GM21576 (cell line): ENCODE results near the gene DGKA.

Experiments
- ATAC-seq: cut with Tn5 transposase; IDR thresholded peaks from one replicate; pipeline ENCODE4 v1.9.1; 2021; ENCODE audit warnings: mild to moderate bottlenecking, moderate library complexity; ENCODE audit not compliant: unreplicated experiment

DGKA gene

DNA sequence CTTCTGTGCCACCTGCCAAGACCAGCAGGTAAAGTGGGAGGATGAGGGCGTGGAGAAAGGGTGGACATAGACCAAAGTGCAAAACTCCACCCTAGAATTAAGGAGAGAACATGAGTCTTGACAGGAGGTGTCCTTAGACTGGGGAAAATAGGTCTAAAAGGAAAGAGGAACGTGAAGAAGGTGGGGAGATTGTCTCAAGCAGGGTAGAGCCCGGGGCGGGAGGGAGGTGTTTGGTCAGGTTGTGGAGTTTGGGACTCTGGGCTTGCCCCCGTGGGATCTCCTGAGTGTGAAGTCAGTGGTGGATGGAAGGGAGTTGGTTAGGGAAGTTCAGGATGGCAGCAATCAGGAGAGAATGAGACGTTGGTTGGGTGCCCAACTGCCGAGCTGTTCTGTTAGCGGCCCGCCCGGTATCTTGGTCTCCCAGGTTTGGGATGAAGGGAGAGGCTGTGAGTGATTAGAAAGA lies 386 bp downstream of the DGKA start:
- no peak for ATAC-seq

DNA sequence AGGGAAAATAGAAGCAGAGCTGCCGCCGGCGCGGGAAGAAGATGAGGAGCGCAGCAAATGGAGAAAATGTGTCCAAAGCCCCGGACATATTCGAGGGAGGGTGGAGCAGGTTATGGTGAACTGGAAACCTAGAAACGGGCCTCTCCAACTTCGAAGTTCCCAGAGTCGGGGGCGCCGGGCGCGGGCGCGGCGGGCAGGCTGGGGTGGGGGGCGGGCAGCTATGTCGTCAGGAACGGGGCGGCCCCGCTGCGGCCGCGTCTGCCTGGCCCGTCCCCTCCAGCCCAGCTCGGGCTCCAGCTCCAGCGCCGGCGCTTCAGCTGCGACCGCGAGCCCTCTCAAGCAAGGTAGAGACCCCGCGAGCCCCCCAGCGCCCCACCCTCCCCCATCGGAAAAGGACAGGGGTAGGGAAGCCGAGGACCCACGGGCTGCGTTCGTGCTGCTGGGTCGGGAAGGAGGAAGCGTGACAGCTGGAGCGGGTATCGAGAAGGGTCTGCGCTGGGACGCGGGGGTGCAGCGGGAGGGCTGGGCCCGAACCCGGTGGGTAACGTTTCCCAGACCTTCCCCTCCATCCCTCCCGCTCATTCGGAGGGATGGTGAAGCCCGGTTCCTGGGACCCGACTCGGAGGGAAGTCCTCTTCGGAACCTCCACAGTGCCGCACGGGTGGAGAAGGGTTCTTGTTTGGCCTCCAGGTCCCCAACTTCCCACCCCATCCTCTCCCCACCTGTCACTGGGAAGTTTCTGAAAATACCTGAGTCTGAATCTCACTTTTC lies 1.0 kb downstream of the DGKA start:
- ATAC-seq, result no peak

DNA sequence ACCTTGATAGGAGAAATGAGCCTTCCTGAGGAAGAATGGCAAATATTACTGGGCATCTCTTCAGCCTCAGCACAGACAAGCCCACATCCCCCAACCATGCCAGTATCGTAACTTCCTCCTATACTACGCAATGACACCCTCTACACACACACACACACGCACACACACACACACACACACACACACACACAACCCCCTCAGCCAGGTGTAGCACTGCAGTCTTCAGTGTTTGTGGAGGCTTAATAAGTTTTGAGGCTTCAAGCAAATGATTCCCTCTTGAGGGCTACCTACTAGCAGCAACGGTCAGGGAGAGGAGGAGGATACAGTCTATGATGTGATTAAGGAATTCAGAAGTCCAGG lies 1.6 kb downstream of the DGKA start:
- ATAC-seq, result no peak

DNA sequence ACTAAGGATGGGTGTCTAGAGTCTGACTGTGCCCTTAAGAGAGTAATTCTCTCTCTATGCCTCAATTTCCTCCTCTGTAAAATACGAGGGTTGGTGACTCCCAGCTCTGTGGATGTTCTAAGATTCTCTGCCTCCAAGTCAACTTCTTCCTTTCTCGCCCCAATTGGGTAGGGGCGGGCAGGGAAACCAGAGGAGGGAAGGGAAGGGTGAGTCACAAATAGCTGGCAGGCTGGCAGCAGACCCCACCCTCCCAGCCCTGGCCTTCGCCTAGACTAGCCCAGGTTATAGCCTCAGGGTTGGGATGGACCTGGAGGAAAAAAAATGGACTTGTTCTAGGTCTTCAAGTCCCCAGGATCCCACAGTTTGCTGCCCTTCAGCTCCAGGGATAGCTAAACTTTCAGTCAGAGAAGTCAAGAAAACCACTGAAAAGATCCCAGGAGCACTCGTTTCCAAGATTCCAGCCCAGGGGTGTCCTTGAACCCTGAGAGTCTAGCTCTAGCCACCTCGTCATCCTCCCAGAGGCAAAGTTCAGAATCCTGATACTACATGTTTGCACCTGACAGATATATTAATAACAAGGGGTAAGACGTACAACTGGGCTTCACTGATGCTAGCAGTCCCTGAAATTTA lies 2.3 kb downstream of the DGKA start:
- ATAC-seq, result no peak

DNA sequence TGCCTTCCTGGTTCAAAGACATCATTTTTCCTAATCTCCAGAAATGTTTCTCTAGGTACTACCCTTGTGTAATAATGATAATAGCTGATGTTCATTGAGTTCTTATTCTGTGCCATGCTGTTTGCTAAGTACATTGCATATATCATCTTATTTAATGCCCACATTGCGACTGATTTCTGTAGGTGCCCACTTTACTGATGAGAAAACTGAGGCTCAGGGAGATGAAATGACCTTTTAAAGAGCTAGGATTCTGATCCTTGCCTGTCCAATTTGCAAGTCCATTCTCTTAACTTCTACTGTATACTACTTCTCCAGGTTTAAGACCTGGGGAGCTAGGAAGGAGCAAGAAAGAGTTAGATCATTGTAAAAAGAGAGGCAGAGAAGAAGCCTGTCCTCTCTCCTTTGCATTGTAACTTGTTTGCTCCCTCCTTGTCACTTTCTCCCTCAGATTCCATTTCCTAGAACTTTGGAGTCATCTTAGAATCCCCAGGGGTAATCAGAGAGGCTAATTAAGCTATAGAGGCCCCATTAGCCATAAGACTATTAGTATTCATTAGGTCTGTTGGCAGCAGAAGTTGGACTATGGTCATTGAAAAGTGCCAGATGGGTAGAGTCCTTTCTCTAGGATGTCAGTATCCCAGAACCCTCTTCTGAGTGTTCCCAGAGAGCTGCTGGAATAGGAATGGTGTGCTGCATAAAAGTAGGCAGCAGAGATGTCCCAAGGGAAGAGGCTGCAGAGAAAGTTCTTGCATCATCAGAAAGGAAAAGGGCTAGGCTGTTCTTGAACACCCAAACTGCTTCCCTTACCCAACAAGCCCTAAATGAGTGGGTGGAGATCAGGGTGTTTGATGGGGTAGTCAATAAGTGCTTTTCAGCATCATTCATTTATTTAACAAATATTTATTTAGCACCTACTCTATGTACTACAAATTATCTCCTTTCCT lies 3.1 kb downstream of the DGKA start:
- ATAC-seq, result no peak

DNA sequence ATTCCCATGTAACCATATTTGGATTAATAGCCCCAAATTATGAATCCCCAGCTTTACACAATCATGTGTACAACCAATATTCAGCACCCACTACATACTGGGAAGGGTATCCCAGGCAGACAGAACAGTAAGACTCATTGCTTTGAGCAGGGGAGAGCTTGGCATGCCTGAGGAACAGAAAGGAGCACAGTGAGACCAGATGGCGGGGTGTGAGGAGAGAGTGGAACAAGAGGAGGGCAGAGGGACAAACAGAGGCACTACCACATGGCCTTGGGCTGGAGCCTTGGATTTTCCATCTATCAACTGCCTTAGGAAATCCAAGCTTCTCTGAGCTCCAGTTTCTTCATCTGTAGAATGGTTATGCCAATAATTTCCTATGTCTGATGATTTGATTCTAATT lies 3.8 kb downstream of the DGKA start:
- ATAC-seq, result no peak

DNA sequence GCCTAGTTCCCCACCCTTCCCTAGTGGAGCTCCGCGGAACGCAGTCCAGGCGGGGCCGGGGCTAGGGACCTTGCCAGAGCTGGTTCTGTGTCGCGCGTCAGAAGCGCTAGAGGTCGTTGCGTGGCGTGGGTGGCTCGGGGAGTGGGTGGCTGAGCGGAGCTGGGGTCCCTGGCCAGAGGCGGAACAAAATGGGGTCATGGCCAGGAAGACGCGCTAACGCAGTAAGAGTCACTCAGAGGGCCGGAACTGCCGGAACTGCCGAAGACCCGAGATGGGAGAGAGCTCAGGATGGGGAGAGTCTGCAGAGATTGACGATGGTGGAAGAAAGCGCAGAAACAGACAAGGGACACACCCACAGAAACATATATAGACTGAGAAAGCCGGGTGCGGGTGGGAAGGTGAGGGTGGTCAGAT lies 4.8 kb downstream of the DGKA start:
- no peak for ATAC-seq

DNA sequence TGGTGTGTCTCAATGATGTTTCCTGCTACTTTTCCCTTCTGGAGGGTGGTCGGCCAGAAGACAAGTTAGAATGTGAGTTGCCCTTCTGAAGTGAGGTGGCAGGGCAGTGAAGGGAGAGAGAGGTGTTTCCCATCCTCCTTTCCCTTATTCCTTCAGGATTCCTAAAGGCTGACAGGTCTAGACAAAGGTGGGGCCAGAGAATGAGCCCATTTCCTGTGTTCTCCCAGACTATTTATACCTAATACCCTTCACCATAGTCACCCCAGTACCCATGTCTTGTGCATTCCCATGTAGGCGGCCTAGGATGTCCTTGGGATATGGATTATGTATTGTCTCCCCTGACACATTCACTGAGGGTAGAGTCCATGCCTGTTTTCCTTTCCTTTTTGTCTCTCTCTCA lies 7.0 kb downstream of the DGKA start:
- no peak for ATAC-seq

DNA sequence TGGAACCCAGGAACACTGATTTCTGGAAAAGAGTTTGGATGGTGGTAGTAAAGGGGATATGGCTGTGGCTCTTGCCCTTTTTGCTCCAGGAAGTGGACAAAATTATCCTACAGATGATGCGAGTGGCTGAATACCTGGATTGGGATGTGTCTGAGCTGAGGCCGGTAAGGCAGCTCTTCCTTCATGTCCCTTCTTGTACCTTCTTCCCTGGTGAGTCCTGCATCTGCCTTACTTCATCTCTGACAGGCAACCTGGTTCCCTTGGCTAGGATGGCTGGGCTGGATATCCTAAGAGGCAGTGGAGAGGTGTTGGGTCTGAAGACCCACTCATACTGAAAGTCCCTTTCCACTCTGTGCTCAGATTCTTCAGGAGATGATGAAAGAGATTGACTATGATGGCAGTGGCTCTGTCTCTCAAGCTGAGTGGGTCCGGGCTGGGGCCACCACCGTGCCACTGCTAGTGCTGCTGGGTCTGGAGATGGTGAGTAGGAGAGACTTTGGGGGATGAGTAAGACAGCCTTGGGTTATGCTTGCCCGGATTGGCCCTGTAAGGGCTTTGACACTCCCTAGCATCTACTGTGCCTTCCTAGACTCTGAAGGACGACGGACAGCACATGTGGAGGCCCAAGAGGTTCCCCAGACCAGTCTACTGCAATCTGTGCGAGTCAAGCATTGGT lies 8.0 kb downstream of the DGKA start:
- ATAC-seq, result no peak

DNA sequence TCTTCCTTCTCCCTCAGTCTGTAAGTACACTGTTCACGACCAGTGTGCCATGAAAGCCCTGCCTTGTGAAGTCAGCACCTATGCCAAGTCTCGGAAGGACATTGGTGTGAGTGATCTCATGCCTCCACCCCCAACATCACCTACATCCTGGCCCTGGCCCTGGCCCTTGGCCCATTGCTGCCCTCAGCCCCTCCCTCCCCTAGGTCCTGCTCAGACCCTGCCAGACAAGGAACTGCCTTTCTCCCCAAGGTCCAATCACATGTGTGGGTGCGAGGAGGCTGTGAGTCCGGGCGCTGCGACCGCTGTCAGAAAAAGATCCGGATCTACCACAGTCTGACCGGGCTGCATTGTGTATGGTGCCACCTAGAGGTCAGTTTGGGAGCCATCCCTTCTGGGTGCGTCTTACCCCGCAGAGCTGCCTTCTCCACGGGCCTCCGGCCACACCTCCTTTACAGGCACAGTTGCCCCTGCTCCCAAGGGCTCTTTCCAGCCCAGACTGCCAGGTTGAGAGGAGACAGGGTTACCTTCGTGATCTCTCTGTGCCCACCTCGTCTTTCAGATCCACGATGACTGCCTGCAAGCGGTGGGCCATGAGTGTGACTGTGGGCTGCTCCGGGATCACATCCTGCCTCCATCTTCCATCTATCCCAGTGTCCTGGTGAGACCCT lies 9.2 kb downstream of the DGKA start:
- ATAC-seq, result peak; percentile 96

DNA sequence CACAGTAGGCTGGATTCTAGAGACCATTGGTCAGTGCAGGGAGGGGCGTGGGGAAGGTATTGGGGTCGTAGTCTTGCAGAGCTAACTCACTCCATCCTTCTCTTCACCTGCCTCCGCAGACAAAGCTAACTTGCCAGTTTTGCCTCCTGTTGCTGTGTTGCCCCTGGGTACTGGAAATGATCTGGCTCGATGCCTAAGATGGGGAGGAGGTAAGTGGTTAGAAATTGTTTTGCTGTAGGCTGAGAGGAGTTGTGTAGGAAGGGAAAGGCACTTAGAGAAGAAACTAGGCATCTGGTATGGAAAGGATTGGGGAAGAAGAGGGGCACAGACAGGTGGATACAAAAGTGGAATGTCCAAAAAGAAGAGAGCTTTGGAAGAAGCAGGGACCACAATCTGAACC lies 11.1 kb downstream of the DGKA start:
- no peak for ATAC-seq

DNA sequence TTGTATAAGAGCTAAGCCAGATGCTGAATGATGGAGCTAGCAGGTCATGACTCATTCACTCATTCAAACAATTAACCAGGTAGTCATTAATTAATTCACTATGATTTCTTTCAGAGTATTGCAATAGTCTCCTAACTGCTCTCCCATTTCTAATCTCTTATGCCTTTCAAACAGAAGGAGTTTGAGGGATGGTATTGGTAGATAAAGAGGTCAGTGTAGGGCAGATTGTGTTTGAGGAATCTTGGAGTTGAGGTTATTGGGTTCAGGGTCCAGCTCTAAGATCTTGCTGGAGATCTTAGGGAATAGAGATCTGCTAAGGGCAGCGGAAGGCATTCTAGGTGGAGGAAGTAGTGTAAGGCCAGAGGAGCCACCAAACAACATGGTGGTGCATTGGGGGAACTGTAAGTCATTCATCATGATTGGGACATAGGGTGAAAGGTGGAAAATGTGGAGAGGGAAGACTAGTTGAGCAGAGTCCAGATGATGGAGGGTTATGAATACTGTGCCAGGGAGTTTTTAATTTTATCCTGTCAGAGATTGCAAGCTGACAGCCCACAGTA lies 11.7 kb downstream of the DGKA start:
- no peak for ATAC-seq

DNA sequence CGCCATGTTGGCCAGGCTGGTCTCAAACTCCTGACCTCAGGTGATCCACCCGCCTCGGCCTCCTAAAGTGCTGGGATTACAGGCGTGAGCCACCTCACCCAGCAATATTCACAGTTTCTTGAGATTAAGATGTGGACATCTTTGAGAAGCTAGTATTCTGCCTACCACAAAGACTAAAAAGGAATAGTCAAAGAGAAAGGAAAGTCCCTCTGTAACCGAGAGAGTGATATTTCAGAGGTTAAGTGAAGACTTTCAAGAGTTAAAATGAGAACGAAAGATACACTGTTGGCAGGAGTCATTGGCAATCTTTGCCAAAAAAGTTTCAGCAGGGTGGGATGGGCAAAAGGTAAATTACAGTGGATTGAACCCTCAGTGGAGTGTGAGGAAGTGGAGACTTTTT lies 15.6 kb downstream of the DGKA start:
- no peak for ATAC-seq

DNA sequence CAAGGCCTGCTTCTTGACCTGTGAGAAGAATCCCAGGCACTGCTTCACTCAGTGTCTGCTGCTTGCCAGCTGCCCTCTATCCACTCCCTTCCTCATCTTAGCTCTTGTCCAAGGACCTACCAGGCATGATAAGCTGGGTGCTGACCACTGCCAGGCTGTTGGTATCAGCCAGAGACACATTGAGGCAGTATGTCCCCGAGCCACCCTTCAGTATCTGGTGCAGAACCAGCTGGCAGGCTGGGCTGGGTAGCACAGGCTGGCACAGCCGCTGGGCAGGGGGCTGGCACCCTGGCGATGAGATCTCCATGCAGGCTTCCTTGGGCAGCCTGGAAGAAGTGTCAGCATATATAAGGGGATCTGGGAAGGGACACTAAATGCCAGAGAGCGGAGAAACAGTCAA lies 24.4 kb downstream of the DGKA start:
- ATAC-seq, result no peak

DNA sequence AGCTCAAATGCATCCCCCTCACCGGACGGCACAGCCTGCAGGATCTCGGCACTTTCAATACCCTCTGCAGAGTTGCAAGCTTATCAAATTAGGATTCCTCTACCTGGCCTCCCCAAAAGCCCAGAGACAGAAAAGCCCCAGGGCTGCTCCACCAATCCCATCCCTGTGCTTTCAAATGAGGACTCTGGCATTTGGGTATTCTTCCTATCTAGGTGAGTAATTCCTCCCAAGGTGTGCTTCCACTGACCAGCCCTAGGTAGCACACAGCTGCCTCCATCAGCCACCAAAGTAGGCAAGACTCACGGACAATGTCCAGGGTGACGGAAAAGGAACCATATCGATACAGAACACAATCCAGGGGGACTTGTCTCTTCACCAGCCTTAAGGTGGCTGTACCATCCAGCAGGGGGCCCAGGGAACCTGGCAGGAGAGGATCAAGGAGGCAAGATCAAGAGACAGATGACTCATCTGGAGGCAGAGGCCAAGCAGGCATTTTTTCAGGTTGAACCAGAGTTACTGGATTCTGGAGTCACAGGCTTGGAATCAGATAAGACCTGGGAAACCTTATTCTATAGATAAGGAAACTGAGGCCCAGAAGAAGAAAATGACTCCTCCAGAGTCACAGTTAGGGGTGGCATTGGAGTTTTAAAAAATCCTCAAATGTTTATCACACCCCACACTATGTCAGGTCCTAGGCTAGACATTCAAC lies 25.0 kb downstream of the DGKA start:
- ATAC-seq, result no peak

DNA sequence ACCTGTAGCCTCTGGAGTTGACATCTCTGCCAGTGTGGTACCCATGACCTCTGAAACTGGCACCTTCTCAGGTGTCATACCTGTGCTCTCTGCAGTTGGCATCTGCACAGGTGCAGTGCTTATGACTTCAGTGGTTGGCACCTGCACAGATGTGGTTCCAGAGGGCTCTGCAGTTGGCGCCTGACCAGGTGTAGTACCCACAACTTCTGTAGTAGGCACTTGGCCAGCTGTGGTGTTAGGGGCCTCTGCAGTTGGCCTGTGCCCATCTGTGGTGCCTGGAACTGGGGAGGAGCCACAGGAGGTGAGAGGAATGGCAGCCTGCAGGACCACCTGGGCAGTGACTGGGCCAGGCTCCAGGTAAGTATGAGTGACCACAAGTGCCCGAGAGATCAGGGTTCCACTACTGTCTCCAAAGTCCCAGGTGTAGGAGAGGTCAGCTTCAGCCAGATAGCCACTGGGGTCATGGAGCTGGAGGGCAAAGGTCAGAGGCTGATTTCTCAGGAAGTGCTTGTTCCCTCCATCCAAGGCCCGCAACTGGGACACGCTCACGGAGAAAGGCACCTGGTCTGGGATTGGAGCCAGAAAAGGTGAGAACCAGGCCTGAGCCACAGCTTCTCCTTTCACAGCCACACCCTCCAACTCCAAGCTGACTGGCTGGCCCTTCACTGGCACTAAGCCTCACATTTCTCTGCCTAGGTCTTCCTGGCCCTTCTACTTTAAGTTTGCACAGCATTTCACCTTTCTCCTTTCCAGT lies 26.3 kb downstream of the DGKA start:
- ATAC-seq, result no peak

DNA sequence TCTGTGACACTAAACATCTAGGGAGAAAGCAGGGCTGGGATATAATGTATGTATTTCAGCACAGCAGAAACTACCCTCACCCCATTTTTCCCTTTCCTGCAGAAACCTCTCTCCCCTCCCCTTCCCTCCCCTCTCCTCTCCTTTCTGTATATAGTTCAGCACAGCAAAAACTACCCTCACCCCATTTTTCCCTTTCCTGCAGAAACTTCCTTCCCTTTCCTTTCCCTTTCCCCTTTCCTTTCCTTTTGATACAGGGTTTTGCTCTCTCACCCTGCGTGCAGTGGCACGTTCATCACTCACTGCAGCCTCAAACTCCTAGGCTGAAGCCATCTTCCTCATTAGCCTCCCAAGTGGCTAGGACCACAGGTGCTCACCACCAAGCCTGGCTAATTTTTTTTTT lies 32.8 kb downstream of the DGKA start:
- no peak for ATAC-seq

DNA sequence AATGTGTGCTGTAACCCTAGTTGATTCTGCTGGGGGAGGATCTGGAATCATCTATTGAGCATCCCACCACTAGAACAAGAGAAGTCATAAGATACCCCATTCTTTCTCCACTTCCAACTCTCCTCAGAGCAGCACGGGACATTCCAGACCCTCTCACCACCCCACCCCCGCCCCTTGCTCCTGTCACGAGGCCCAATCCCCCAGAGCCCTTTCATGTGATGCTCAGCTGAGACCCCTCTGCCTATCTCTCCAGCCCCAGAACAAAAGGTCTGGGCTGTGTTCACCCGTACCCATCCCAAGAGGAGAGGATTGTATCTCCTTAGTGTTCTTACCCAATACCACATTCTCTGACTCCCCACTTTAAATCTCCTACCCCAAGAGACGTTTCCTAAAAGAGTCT lies 34.3 kb downstream of the DGKA start:
- no peak for ATAC-seq

DNA sequence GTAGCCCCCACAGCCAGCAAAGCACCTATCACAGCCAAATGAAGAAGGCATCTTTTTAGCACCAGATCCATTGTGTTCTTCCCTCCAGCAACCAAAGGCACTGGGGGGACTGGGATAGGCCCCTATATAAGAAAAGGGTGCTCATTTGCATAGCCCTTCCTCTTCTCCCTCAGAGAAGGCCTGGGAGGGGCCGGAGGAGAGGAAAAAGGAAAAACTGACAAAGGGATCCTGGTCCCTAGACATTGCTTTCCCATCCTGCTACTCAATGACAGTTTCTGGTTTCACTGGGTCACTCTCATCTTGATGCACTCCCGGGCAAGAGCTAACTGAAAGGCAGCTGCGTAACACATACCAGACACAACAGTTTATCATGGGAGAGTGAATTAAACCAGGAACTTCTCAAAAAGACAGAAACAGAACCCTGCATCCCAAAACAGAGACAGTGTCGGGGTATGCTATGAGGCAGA lies 35.0 kb downstream of the DGKA start, which contains the start of gene PMEL:
Gene PMEL (minus strand): TSS at position 102 of the 467 bp plus-strand sequence. CDS start 31 bp downstream, at position 71.
- no peak for ATAC-seq
